Mesodermal cell (in vitro differentiated cells): ENCODE measurements around the gene APOC4. TPM values are rescaled to one million over a fixed set of nuclear protein-coding genes. Genes with fewer than 3 reads are reported as not detected.

Experiments used
- H3K27ac ChIP-seq: 2 replicates; pipeline ENCODE4 v1.7.0; 2013; ENCODE audit warnings: mild to moderate bottlenecking, low read depth, low read length, moderate library complexity; ENCODE audit not compliant: severe bottlenecking
- H3K36me3 ChIP-seq: 2 replicates; pipeline ENCODE4 v1.7.1; 2013; ENCODE audit warnings: mild to moderate bottlenecking, low read length, moderate library complexity; ENCODE audit not compliant: control insufficient read depth, insufficient read depth
- H3K4me1 ChIP-seq: one replicate; pipeline ENCODE4 v1.7.1; 2013; ENCODE audit warnings: mild to moderate bottlenecking, low read length; ENCODE audit not compliant: insufficient read depth, control insufficient read depth, poor library complexity, severe bottlenecking
- H3K4me3 ChIP-seq: 2 replicates; pipeline ENCODE4 v1.7.0; 2013; ENCODE audit warnings: low read length, control low read depth, mild to moderate bottlenecking; ENCODE audit not compliant: insufficient read depth, poor library complexity, severe bottlenecking; ENCODE audit errors: extremely low read depth
- H3K9me3 ChIP-seq: 2 replicates; pipeline ENCODE4 v1.7.1; 2013; ENCODE audit warnings: mild to moderate bottlenecking, low read length, moderate library complexity; ENCODE audit not compliant: control insufficient read depth
- WGBS, 2 experiments: methylation state at CpG; one replicate each; pipeline ENCODE4 v1.1.5; 2013; ENCODE audit warnings: missing lambda C conversion rate in 2 of 2; ENCODE audit not compliant: insufficient coverage in 2 of 2; 5-methylcytosine and 5-hydroxymethylcytosine counted together
- polyA plus RNA-seq, 2 experiments: library from polyadenylated mRNA; stranded (reverse); fragments of 50-300 nt; gene quantifications; one replicate each; pipeline ENCODE4 v1.2.3, GENCODE V29; 2013

Gene APOC4
- polyA plus RNA-seq (2013, experiment 1 of 2) = not detected
- not detected for polyA plus RNA-seq (2013, experiment 2 of 2)

- WGBS, 2 experiments = 92 to 96% methylated on average over 10 to 11 of the region's 14 CpGs
- no peaks in the 10 kb centered on the region for H3K9me3 ChIP-seq
- H3K27ac ChIP-seq = no peak within 1 kb of the TSS
- H3K36me3 ChIP-seq = no peaks in the 10 kb centered on the region
- H3K4me1 ChIP-seq = no peaks in the 10 kb centered on the region
- no peak within 1 kb of the TSS for H3K4me3 ChIP-seq
Observed at GRCh38 chr19:44942067-44942571, at the start of gene APOC4. TSS of gene APOC4 (plus strand) at chr19:44942237. CDS start at chr19:44942278, 41 bp downstream.

- H3K4me3 ChIP-seq = no peak overlapping the region
- no peak overlapping the region for H3K27ac ChIP-seq
- no peaks in the 10 kb centered on the region for H3K9me3 ChIP-seq
- 94 to 97% methylated on average over 6 to 7 of the region's 7 CpGs for WGBS, 2 experiments
- H3K36me3 ChIP-seq = peaks cover 70% of the 10 kb centered on the region
- peaks cover 4% of the 10 kb centered on the region for H3K4me1 ChIP-seq
Observed at GRCh38 chr19:44892932-44893331, 49.1 kb upstream of the APOC4 start.

- 94 to 98% methylated on average over 11 to 13 of the region's 18 CpGs for WGBS, 2 experiments
- Histone ChIP-seq H3K36me3 (peaks cover 70% of the 10 kb centered on the region), H3K4me1 (peaks cover 4% of the 10 kb centered on the region), H3K4me3 (no peak overlapping the region), H3K9me3 (no peaks in the 10 kb centered on the region), H3K27ac (no peak overlapping the region)
Observed at GRCh38 chr19:44893332-44894051, 48.5 kb upstream of the APOC4 start.

DNA sequence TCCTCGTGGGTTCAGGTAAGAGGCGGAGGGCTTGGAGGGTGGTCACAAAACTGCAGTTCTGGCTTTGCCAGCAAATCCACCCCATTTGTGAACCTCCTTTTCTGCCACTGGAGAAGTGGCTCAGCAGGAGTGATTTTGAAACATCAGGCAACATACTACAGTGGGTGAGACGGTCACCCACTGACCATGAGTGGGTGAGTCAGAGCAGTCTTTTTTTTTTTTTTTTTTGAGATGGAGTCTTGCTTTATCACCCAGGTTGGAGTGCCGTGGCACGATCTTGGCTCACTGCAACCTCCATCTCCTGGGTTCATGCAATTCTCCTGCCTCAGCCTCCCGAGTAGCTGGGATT, 48.0 kb upstream of the APOC4 start:
- 95 to 97% methylated on average over 5 of the region's 6 CpGs for WGBS, 2 experiments
- Histone ChIP-seq H3K4me3 (no peak overlapping the region), H3K9me3 (no peaks in the 10 kb centered on the region), H3K27ac (no peak overlapping the region), H3K36me3 (peaks cover 67% of the 10 kb centered on the region), H3K4me1 (peaks cover 4% of the 10 kb centered on the region)

DNA sequence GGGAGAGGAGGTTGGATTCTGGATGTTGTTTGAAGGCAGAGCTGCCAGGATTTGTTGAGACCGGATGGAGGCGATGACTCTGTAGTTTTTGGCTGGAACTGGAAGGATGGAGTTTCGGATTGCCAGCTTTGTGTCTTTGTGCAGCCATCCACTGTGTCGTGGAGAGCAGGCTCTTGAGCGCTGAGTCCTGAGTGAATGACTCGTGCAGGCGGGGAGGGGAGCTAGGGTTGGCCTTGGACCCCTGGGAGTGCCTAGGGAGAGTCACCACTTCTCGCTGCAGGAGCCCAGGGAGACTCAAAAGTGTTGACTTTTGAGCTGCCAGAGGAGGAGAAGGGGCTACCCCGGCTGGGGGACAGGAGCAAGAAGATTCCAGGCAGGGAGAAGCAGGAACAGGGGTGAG, 47.1 kb upstream of the APOC4 start:
- 86 to 96% methylated on average over 6 to 9 of the region's 9 CpGs for WGBS, 2 experiments
- Histone ChIP-seq H3K4me3 (no peak overlapping the region), H3K36me3 (peaks cover 73% of the 10 kb centered on the region), H3K9me3 (no peaks in the 10 kb centered on the region), H3K4me1 (peaks cover 4% of the 10 kb centered on the region), H3K27ac (no peak overlapping the region)

DNA sequence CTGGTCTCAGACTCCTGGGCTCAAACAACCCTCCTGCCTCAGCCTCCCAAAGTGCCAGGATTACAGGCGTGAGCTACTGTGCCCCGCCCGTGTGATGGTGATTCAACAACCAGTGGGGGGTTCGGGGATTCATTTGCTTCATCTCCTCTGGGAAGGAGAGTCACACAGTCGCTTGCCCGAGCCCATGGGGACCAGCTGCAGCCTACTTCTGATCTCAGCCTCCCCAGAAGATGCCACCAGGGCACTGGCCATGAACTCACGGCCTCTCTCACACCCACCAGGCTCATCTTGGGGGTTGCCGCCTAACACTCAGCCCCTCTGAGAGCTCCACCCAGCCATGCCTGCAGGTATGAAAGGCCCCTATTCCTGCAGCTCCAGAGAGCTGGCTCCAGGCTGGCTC, 44.2 kb upstream of the APOC4 start:
- Histone ChIP-seq H3K27ac (no peak overlapping the region), H3K4me1 (peaks cover 4% of the 10 kb centered on the region), H3K9me3 (no peaks in the 10 kb centered on the region), H3K36me3 (peaks cover 93% of the 10 kb centered on the region), H3K4me3 (no peak overlapping the region)
- WGBS, 2 experiments = 94 to 98% methylated on average over 7 of the region's 8 CpGs

DNA sequence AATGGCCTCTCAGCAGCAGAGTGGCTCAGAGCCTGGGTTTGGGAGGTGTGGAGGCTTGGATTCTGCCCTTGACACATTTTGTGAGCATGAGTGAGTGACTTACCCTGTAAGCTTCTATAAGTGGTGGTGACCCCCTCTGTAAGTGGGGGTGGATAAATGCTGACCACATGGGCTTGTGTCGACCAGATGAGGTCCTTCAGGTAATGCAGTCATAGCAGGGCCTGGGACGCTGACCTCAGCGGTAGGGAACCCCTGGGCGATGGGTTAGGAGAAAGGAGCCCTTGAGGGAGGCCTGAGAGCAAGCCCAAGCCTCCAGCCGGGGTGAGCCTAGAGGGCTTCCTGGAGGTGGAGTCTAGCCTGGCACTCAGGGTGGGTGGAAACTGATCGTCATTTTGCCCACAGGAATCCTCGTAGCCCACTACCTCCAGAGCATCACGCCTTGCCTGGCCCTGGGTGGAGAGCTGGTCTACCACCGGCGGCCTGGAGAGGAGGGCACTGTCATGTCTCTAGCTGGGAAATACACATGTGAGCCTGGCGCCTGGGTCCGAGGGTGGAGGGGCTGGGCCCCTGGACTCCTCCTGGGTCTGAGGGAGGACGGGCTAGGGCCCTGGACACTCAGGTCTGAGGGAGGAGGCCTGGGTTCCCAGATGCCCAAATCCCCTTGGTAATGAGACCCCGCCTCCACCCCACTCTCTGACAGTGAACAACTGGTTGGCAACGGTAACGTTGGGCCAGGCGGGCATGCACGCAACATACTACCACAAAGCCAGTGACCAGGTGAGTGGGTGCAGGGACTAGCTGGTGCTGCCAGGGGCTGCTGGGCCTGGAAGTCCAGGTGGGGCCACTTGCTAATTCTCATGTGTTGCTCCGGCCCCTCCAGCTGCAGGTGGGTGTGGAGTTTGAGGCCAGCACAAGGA, 41.5 kb upstream of the APOC4 start:
- 91 to 99% methylated on average over 18 of the region's 19 CpGs for WGBS, 2 experiments
- peaks cover 67% of the 10 kb centered on the region for H3K36me3 ChIP-seq

DNA sequence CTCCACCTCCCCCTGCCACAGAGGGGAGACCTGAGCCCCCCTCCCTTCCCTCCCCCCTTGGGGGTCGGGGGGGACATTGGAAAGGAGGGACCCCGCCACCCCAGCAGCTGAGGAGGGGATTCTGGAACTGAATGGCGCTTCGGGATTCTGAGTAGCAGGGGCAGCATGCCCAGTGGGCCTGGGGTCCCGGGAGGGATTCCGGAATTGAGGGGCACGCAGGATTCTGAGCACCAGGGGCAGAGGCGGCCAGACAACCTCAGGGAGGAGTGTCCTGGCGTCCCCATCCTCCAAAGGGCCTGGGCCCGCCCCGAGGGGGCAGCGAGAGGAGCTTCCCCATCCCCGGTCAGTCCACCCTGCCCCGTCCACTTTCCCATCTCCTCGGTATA, 38.8 kb upstream of the APOC4 start:
- no peak overlapping the region for H3K27ac ChIP-seq
- WGBS, 2 experiments = 78% methylated on average over 7 of the region's 15 CpGs; no CpG with 5 or more reads in 1 of the 2 experiments
- H3K4me1 ChIP-seq = peaks cover 3% of the 10 kb centered on the region
- H3K9me3 ChIP-seq = no peaks in the 10 kb centered on the region
- H3K4me3 ChIP-seq = no peak overlapping the region
- peaks cover 54% of the 10 kb centered on the region for H3K36me3 ChIP-seq

More for the DNA sequence above, 41.5 kb upstream of the APOC4 start:
- Histone ChIP-seq H3K27ac (no peak overlapping the region), H3K4me1 (peaks cover 2% of the 10 kb centered on the region), H3K9me3 (no peaks in the 10 kb centered on the region), H3K4me3 (no peak overlapping the region)

DNA sequence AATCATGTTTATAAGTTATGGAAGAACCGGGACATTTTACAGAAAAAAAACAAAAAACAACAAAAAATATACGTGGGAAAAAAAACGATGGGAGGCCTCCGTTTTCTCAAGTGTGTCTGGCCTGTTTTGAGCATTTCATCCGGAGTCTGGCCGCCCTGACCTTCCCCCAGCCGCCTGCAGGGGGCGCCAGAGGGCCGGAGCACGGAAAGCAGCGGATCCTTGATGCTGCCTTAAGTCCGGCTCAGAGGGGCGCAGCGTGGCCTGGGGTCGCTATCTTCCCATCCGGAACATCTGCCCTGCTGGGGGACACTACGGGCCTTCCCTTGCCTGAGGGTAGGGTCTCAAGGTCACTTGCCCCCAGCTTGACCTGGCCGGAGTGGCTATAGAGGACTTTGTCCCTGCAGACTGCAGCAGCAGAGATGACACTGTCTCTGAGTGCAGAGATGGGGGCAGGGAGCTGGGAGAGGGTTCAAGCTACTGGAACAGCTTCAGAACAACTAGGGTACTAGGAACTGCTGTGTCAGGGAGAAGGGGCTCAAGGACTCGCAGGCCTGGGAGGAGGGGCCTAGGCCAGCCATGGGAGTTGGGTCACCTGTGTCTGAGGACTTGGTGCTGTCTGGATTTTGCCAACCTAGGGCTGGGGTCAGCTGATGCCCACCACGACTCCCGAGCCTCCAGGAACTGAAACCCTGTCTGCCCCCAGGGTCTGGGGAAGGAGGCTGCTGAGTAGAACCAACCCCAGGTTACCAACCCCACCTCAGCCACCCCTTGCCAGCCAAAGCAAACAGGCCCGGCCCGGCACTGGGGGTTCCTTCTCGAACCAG, 38.2 kb upstream of the APOC4 start:
- WGBS, 2 experiments = 30 to 34% methylated on average over 20 to 22 of the region's 24 CpGs
- no peaks in the 10 kb centered on the region for H3K9me3 ChIP-seq
- peaks cover 52% of the 10 kb centered on the region for H3K36me3 ChIP-seq
- H3K4me1 ChIP-seq = peaks cover 3% of the 10 kb centered on the region
- no peak overlapping the region for H3K4me3 ChIP-seq
- H3K27ac ChIP-seq = peak overlapping the region; percentile 31

- Histone ChIP-seq H3K4me3 (no peak overlapping the region), H3K9me3 (no peaks in the 10 kb centered on the region), H3K4me1 (peaks cover 3% of the 10 kb centered on the region), H3K27ac (peak overlapping the region; percentile 31), H3K36me3 (peaks cover 54% of the 10 kb centered on the region)
- 91 to 93% methylated on average over 10 of the region's 12 CpGs for WGBS, 2 experiments
Observed at GRCh38 chr19:44904426-44904994, 37.5 kb upstream of the APOC4 start.
